GM12864 (cell line): Measurements from ENCODE around the gene GIT2.

Source experiments
- DNase-seq: peaks from one replicate; pipeline ENCODE4 v3.0.0-alpha.2; 2011; ENCODE audit warnings: low read depth
- H3K4me3 ChIP-seq: 2 replicates; pipeline ENCODE4 v1.5.1; 2011; ENCODE audit warnings: mild to moderate bottlenecking, low read depth, low read length, control low read depth
- TF ChIP-seq, protein P1 (sequence below): IDR thresholded peaks from 2 replicates; pipeline ENCODE4 v1.5.1; 2011; ENCODE audit warnings: low read depth, mild to moderate bottlenecking, moderate library complexity, low read length, control low read depth, inconsistent platforms; ENCODE audit errors: missing control alignments

Gene GIT2

DNA sequence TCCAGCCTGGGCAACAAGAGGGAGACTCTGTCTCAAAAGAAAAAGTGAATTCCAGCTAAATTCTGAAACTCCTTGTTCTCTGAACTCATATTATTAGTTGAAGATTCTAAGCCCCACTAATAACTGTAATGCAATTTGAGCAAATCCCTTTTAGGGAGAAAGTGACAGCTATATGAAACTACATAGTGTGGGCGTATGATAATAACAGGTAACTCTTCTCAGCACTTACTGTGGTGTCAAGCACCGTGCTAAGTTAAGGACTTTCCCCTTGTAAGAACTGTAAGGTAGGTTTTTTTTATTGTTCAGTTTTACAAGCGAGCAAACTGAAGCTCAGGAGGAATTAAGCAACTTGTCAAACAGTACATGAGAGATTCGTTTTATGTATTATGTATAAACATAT is 8.4 kb upstream of the GIT2 start:
- DNase-seq = peak; percentile 68
- TF ChIP-seq, protein P1, sequence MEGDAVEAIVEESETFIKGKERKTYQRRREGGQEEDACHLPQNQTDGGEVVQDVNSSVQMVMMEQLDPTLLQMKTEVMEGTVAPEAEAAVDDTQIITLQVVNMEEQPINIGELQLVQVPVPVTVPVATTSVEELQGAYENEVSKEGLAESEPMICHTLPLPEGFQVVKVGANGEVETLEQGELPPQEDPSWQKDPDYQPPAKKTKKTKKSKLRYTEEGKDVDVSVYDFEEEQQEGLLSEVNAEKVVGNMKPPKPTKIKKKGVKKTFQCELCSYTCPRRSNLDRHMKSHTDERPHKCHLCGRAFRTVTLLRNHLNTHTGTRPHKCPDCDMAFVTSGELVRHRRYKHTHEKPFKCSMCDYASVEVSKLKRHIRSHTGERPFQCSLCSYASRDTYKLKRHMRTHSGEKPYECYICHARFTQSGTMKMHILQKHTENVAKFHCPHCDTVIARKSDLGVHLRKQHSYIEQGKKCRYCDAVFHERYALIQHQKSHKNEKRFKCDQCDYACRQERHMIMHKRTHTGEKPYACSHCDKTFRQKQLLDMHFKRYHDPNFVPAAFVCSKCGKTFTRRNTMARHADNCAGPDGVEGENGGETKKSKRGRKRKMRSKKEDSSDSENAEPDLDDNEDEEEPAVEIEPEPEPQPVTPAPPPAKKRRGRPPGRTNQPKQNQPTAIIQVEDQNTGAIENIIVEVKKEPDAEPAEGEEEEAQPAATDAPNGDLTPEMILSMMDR = no peak
- no peak overlapping the region; the same call in 1 of the 2 replicates for H3K4me3 ChIP-seq

DNA sequence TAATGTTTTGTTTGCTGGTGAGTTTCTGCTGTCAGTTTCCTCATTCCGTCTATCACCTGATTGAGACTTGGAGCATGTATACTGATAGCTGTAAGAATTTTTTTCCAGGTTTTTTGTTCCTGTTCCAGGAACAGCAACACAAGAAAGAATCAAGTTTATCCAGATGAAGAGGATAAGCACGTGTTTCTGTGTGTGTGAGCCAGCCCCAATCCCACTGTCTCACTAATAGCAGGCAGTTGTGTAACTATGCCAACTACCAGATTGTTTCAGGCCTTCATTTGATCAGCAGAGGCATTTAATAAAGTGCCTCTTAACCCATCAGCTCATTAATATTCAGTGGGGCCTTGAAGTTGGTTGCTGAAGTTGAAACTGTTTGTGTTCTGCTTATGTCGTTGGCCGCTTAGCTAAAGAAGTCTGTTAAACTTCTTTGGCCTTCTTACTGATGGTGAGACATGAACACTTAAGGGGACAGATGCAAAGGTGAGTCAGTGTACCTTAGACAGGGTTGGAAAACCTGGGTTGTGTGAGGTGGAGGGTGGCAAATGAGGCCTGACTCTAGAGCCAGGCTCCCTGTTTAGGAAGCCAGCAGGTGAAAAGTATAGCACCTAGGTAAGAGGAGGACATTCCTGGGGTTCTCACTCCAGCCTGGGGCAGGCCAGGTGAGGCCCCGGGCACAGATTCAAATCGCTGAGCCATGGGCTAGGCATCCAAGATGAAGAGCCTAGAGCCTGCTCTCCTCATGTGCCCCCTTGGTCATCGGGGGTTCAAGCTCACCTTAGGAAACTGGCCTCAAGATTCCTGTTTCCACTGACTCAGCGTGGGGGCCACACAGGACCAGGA is 6.7 kb upstream of the GIT2 start:
- DNase-seq = no peak
- H3K4me3 ChIP-seq = no peak overlapping the region
- TF ChIP-seq, protein P1 = no peak

DNA sequence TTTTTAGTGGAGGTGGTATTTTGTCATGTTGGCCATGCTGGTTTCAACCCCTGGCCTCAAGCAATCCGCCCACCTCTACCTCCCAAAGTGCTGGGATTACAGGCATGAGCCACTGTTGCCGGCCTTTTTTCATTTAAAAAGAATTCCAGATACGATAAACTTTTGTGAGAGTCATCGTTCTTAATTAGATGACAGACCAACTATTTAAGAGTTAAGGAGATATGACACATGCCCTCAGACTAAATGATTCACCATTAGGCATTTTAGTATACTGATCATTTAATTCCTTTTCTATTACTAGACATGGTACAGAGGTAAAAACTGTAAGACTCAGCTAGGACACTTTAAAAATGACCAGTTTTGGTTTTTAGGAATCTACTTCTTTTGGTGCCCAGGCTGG is 5.4 kb upstream of the GIT2 start:
- DNase-seq = no peak
- TF ChIP-seq, protein P1 = no peak
- H3K4me3 ChIP-seq = peak overlapping the region; percentile 81; the same call in 1 of the 2 replicates

DNA sequence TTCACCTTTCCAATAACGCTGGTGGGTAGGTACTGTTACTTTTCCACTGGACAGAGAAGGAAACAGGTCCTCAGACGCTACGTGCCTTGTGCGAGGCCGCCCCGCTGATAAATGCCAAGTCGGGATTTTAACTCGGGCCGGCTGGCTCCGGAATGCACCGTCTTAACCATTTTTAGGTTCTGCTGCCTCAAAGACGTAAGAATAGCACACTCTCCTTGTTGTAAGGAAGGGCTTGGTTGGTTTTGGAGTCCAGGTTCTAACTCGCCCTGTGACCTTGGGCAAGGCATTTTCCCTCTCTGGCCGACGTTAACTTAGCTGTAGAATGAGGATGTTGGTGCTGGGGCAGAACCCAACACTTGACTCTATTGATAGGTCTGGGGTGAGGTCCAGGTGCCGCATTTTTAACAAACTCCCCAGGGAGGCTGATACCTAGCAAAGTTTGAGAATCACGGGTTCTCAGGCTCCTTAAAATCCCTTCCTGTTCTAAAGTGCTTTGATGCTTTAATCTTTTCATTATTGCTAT is 3.9 kb upstream of the GIT2 start:
- H3K4me3 ChIP-seq = peak overlapping the region; percentile 81
- TF ChIP-seq, protein P1 = no peak
- DNase-seq = no peak

DNA sequence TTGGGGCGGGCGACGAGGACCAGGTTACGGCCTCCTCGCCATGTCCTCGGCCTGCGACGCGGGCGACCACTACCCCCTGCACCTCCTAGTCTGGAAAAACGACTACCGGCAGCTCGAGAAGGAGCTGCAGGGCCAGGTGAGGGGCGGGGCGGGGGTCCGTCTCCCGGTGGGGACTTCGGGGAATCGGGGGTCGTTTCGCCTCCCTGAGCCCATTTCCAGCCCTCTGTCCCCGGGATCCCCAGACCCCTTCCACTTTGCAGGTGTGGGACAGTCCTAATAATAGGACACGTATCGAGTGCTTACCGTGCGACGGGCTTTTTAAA is 3.4 kb upstream of the GIT2 start:
- no peak for DNase-seq

DNA sequence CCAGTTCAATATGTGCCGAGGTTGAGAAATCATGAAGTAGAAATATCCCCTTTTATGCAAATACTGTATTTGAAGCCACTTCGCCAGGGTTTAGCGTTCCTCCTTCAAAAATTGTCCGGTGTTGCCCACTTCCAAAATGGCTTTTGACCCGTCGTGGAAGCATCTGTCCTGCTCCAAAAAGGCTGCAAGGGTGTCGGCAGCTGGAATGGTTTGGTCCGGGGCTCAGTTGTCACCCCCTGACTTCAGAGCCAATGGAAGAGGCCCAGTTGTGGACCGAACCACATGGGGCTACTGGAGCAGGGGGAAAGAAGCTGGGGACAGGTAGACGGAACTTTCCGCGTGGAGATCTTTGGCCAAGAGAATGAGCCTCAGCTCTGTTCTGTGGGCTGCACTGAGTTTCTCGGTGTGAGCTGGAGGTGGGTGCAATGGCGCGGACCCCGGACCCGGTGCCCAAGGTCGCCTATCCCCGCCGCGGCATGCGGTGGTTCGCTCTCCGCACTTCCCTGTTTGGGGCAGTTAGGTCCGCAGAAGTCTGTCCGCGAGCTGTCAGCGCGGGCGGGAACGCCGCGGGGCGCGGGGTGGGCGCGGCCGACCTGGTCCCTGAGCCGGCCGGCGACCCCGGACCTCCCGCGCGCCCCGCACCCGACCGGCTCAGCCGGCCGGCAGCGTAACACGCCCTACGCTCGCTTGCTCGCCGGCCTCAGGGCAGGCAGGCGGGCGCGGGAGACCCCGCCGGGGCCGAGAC is 2.9 kb upstream of the GIT2 start, which contains the start of gene ANKRD13A:
Gene ANKRD13A (plus strand): TSS at position 527 of the 745 bp plus-strand sequence. CDS start 259 bp downstream, outside the sequence.
- TF ChIP-seq, protein P1 = no peak
- peak within 1 kb of the TSS; percentile 81 for H3K4me3 ChIP-seq
- peak; percentile 96 for DNase-seq

More for the DNA sequence above, 3.4 kb upstream of the GIT2 start:
- TF ChIP-seq, protein P1 = no peak
- H3K4me3 ChIP-seq = peak overlapping the region; percentile 81
